Endometrium (tissue), 2 donors: ENCODE measurements around the gene RREB1.

ENCODE experiments used
- FAIRE-seq: peaks from 2 replicates; lab custom pipeline; 2012; peaks lifted over from hg19 to GRCh38; lab: Jason Lieb, UNC
- donor health status: control.
- donor health status: control.

The RREB1 gene

GRCh38 chr6:7165002-7165889, 57.5 kb downstream of the RREB1 start:
- FAIRE-seq: no peak

GRCh38 chr6:7165890-7166267, 58.1 kb downstream of the RREB1 start:
- FAIRE-seq: no peak

- no peak for FAIRE-seq
These were observed 58.9 kb downstream of the RREB1 start for GRCh38 chr6:7166410-7167293.

- no peak for FAIRE-seq
These were observed 61.5 kb downstream of the RREB1 start for GRCh38 chr6:7169296-7169721.

GRCh38 chr6:7170117-7170732, 62.5 kb downstream of the RREB1 start:
- FAIRE-seq: no peak

GRCh38 chr6:7171119-7171518, 63.4 kb downstream of the RREB1 start:
- no peak for FAIRE-seq

GRCh38 chr6:7171733-7172132, 64.0 kb downstream of the RREB1 start:
- no peak for FAIRE-seq

- FAIRE-seq: no peak
These were observed 64.9 kb downstream of the RREB1 start for GRCh38 chr6:7172649-7173048.

GRCh38 chr6:7173843-7174503, 66.2 kb downstream of the RREB1 start:
- FAIRE-seq: no peak

GRCh38 chr6:7175462-7175861, 67.7 kb downstream of the RREB1 start:
- no peak for FAIRE-seq

- no peak for FAIRE-seq
These were observed 68.4 kb downstream of the RREB1 start for GRCh38 chr6:7176208-7176607.

GRCh38 chr6:7178280-7178679, 70.5 kb downstream of the RREB1 start:
- no peak for FAIRE-seq

GRCh38 chr6:7180751-7181150, 73.0 kb downstream of the RREB1 start:
- no peak for FAIRE-seq

- no peak for FAIRE-seq
These were observed 75.9 kb downstream of the RREB1 start for GRCh38 chr6:7183707-7184106.

- FAIRE-seq: no peak
These were observed 76.7 kb downstream of the RREB1 start for GRCh38 chr6:7184502-7184901.

GRCh38 chr6:7185561-7185960, 77.8 kb downstream of the RREB1 start:
- no peak for FAIRE-seq

GRCh38 chr6:7188492-7188891, 80.7 kb downstream of the RREB1 start:
- no peak for FAIRE-seq

- no peak for FAIRE-seq
These were observed 81.5 kb downstream of the RREB1 start for GRCh38 chr6:7189101-7189758.

GRCh38 chr6:7190791-7191190, 83.0 kb downstream of the RREB1 start:
- no peak for FAIRE-seq

GRCh38 chr6:7193122-7193521, 85.4 kb downstream of the RREB1 start:
- no peak for FAIRE-seq

GRCh38 chr6:7194657-7195056, 86.9 kb downstream of the RREB1 start:
- no peak for FAIRE-seq
